GM21515 (cell line): Measurements from ENCODE around the gene UNK.
"Not testable (repeated sequence)": the region's sequence is repeated elsewhere in the genome, so short reads cannot be mapped to it uniquely, and the experiment has no call there.

Source experiments
- ATAC-seq: cut with Tn5 transposase; IDR thresholded peaks from one replicate; pipeline ENCODE4 v1.9.1; 2021; ENCODE audit not compliant: unreplicated experiment

UNK gene

DNA sequence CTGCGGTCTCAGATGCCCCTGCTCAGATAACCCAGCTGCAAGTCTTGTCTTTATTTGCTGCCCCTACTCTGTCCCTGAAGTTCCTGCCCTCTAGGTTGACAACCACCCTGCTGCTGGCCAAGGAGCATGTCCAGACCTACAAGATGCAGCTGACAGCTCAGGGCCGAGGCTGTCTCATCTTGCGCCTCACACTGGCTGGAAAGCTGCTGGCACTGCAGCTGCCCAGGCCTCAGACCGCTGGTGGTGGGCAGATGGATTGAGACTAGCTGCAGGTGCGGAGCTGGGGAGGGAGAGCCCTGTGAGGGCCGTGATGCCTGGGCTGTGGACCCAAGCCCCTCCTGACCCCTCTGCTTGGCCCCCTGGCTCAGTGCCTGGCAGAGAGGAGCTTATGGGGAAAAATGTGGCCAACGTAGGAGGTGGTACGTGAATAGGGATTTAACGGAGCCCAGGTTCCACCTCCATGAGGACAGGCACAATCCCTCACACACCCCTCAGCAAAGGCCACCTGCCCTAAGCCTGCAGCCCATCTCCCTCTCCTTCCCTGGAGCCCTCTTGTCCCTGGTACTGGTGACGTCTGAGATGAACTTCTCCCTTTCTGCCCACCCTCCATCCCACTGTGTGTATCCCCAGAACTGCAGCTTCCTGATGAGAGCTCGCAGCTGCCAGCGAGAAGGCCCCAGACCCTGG is 11.3 kb upstream of the UNK start:
- no peak for ATAC-seq

DNA sequence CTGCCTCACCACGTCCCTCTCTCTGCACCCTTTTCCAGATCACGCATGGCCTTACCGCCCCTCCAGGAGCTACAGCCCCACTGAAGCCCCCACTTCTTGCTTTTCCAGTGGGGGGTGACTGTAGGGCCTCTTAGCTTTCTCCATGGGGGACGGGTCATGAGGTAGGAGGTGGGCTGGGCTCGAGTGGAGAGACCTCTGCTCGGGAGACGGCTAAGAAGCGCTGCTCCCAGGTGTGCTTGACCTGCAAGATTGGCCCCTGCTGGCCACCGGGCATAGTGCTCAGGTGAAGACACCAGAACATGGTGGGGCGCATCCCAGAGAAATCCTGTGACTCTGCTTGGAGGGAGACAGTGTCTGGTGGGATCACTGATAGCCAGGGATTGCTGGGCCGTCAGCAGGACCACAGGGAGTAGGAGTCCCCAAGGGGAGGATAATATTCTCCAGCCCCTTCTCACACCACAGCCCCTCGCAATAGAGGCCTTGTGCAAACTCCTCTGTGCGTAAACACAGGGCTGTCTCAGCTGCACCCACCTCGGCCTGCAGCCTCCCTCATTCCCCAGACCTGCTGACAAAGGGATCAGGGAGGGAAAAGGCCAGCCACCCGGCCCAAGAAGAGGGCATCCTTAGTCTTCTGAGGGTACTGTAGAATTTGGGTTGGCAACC is 10.7 kb upstream of the UNK start:
- ATAC-seq, result no peak

DNA sequence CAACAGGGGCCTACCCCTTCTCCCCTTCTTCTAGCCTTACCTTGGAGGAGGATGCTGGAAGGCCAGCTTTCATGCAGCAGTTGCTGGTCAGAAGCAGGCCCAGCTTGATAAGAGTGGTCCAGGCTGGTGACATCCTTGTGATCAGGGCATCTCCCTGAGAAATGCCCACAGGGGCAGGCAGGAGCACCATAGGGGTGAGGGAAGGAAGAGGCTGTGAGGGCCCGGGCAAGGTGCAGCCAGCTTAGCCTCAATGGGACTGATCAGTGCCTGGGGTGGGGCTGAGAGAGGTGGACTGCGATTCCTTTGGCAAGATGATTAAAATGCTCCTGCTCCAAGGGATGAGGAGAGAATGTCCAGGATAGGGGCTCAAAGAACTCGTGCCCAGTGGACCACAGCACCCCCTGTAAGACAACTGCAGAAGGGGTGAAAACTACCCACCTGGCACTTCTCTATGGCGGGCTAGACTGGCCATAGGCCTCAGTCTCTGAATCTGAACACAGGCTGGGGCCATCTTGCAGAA is 10.1 kb upstream of the UNK start:
- ATAC-seq, result no peak

DNA sequence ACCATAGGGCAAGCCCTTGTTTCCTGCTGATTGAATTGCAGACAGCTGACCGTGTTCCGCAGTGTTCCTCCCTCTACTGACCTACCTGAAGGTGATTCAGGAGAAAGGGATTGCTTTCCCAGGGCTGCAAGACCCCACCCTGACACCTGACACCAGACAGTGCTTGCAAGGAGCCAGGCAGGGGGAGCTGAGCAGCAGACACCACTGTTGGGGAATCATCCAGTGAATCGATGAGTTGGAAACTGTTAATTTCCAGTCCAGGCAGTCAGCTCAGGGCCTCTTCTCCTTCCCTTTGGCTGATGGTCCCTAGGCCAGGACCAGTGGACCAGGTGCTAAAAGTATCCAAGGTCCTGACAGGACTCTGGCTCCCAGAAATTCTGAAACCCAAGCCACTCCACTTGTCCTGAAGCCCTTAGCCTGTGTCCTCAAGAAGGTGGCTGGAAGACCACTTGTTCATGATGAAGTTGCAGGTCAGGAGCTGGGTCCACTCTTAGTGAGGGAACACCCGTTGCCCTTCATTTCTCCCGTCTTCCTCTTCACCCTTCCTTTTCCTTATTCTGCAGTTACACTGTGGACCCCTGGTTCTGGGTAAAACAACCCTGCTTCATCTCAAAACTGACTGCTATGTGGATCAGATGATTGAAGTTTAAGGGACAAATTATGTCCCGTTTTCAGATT is 9.5 kb upstream of the UNK start:
- ATAC-seq, result no peak

DNA sequence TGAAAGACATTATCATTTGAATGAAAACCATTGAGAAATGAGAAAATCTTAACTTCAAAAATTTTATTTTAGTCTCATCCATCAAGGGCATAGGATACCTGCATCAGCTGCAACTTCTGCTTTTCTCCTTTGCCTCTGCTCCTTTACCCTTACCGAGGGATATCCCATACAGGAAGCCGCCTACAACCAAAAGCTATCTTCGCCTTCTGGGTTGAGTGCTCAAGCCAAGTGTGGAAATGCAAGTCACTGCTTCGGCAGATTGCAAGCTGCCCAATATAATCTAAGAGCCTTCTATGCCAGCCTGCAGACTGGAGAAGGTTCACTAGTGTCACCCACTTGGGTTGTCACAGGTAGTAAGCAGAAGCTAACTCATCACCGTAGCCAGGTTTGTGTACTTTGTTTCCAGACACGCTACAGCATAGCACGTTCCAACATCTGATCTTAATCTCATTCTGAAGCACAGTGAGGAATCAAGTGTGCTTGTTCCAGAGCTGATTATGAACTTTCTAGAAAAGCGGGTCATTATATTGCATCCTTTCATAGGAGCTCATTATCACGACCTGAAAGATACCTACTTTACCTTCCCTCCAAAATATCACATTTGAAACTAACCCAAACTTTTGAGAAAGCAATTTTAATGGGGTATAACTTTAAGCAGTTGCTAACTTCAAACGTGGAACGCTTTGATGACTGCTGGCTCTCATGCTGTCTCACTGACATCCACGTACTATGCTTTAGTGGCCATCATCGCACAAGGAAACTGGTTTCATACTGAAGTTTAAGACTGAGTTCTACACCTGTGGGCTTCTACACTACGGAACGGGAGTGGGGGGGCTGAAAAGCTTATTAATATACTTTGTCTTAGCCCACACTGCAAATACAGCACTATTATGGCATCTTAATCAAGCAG is 8.0 kb upstream of the UNK start:
- no peak for ATAC-seq

DNA sequence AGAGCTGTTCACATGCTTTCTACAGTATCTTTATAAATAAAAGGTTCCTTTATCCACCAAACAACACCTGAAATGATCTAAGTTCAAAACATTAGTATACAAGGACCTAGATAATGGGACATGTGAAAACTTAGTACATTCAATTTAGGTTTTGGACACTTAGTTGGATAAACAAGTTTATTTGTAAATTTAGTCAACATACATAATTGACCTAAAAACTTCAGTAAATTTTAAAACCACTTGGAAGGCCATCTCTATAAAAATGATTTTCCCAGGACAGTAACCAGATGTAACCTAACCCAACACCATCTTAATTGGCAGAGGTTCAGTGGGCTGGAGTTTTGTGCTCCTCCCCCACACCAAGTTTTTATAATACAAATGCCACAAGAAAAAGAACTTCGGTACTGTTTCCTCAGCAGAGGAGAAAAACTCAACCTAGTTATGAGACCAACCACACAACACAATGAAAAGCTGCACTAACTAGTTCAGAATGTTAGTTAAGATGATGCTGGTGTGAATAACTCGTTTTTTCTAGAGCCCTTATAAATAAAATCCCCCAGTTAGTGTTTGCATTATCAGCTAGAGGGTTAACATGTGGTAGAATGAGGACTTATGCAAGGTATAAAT is 7.2 kb upstream of the UNK start:
- no peak for ATAC-seq

DNA sequence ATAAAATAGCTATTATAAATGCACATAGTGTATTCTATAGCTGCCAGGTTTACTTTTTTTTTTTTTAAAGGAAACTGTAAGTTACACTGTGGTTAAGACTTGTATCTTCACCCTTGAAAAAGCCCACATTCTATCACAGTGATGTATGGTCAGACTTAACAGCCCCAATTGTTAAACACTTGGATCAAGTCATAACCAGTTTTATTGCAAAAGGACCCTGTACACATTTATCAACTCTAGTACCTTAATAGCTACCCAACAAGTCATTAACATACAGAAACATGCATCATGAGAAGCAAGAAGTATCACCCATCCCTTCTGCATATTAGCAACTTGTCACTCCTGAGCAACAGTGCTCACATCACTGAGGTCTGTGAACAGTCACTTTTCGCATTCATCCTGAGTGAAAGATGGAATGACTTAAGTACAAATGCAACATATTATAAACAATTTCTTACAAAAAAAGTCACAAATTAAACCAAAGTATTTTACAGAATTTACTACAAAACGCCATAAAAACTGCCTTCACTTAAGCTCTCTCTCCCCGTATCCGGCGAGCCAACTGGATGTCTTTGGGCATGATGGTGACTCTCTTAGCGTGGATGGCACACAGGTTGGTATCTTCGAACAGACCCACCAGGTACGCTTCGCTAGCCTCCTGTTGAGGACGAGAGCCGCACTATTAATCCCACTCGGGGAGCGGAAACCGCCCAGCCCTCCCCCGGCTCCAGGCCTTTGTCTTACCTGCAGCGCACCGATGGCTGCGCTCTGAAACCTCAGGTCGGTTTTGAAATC is 6.3 kb upstream of the UNK start:
- not testable (repeated sequence) for ATAC-seq

DNA sequence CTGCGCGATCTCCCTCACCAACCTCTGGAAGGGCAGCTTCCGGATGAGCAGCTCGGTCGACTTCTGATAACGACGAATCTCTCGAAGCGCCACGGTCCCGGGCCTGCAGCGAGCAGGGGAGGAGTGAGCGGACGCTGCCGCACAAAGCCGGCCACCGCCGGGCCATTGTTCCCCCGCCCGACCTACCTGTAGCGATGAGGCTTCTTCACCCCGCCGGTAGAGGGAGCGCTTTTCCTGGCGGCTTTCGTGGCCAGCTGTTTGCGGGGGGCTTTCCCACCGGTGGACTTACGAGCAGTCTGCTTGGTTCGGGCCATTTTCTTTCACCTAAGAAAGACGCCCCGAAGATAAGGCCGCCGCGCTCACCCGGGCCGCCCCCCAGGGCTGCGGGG is 5.8 kb upstream of the UNK start:
- peak; percentile 12 for ATAC-seq

DNA sequence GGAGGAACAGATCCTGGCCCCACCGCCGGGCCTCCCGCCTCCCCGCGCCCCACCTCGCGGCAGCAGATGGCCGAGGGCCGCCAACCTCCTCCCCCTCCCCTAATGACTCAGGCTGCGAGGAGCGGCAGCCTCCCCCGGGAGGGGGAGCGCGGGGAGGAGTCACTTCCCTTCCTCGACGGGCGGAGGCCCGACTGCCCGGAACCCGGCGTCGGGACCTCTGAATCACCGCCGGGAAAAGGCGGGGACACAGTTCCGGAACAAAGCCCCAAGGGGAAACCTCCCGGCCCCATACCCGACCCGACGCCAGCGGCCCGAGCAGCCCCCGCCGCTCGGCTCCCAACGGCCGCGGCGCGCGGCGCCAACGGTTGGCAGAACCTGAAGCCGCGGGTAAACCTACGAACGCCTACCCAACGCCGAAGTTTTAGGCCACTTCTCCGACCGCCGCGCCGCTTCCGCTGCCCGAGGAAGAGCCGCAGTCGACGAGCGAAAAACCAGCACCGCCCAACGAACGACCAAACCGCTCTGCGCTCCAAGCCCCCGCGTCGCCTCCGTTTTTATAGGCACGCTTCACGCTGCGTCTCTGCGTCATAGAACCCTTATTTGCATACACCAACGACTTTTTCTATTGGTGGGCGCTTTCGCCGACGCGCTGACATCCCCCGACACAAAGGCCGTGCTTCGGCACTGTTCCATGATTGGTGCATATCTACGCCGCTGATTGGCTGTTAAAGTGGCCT is 5.2 kb upstream of the UNK start:
- ATAC-seq, result peak; percentile 61

DNA sequence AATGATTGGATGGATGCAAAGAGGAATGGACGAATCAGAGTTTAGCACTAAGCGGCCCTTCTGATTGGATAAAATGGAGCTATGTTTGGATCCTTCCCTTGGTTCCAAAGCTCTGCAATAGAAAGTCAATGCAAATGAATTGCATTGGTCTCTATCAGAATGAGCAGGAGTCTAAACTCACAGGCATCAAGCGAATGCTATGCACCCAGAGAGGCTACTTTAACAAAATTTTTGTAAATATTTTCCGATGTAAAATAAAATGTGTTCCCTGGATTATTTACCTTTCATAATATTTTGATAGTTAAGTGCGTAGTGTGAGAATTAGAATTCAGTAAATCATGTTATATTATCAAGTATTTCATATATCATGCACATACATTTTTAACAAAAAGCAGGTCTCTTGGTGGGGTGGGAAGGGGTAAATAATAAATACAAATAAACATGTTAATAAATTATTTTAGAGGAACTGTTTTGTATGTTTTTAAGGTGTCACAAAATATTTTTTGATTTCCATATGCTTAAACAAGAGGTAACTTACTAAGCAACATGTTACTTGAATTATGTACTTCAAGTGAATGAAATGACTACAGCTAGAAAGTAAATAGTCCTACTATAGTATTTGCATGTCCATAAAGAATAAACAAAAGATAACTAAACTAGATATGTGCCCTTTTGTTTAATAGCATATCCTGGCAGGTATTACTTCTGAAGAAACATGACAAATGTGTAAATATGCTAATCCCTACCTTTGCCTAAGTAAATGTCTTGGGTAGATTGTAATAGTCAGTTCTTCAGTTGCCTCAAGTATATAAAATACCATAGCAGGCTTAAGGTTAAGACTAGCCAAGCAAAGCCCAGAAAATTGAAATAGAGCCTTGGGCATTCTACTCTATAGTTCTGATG is 4.4 kb upstream of the UNK start:
- no peak for ATAC-seq

DNA sequence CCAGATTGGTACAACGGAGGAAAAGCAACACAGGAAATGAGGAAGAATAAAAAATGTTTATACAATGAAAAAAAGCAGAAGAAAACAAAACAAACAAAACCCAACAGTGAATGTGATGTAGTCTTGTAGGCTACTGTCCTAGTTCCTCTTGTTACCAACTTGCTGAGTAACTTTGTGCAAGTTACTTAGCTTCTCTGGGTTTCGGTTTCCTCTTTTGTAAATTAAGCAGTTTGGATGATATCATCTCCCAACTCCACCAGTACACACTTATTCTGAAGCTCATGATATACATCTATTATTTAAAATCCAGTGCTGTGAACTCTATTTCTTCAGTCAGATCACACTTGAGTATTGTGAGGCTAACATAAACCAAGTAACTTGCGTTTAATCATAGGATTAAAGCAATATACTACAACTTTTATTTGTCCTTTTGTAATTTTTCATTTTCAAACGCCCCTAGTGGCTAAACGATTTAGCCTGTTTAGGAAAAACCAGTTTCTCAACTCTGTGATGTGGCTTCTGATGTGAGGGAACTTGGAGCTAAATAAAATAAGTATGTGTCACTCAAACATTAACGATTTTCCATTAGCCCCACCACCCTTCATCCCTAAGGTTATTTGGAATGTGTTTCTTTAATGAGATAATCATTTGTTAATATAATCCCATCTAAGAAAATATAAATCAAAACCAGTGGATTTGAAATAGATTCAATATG is 1.4 kb upstream of the UNK start:
- no peak for ATAC-seq

DNA sequence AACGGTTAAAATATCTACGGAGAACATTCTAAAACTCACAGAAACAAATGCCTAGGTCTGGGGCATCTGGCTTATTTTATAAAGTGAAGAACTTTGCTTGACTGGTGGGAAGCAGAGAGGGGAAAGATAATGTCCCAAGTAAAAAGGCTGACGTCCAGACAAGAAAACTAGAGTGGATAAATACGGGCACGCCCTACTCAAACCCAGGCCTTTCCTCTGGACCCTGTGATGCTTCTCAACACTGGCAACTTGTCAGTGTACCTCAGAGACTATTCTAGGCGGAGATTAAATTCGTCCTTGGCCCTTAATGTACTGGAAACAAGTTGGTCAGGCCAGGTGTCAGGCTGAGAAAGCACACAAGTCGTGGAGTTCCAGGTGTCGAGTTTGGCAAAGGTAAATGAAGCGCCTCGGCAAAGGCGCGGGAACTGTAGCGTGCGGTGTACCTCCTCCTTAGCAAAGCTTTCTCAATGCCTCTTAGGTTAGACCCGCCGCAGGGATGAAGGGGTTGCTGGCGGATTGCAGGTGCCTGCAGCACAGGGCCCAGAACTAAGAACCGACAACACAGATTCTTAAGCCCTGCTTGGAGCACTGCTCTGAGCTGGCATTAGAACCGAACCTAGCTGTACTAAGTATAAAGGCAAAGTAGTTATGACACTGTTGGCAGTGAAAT is 668 bp upstream of the UNK start:
- peak; percentile 2 for ATAC-seq

DNA sequence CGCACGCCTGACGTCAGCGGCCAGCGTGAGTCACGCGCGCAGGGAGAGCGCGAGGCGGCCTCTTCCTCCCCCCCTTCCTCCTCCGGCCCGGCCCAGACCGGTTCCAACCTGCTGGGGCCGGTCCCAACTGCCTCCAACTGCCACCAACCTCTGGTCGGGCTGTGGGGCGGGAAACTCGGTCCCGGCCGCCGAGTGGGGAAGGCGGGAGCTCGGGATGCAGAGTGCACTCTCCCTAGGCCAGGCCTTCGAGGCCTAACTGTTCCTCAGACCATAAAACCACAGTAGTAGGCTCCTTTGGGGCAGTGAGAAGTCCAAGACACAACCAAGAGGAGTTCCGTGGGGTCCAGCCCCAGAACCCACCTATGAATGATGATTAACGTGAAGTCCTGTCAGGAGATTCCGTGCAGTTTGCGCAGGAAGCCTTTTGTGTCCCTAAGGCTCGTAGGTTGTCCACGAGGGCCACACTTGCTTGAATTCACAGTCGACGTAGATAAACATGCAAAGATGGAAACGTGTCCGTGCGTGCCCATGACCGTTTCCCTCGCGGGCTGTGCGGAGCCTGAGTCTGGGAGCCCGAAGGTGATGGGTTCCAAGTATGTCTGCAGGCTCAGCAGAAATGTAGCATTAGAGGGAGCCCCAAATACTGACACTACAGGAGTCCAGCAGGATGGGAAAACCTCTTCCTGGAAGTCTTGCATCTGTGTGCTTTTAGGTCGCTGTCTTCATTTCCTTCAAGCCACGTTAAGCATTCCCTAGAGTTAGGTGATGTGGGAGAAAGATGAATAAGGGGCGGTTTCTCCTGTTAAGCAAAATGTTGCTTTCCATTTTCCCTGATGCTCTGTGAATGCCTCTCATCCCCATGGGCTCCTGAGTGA is 647 bp downstream of the UNK start:
- ATAC-seq, result peak; percentile 47

DNA sequence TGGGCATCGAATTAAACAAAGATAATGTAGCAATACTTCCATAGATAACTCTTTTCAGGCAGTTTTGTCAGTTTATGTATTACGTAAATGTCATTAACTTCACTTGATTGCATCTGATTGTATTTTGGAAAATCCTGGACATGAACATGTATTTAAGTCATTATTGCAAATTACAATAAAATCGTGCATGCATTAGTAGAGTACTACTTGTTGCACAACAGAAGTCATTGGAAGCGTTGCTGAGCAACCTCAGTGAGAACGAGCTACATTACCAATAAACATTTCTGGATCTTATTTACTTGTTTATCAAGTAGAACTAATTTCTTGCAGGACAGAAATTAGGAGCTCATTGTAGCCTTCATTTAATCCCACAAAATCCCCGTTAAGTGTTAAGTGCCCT is 6.6 kb downstream of the UNK start:
- no peak for ATAC-seq

DNA sequence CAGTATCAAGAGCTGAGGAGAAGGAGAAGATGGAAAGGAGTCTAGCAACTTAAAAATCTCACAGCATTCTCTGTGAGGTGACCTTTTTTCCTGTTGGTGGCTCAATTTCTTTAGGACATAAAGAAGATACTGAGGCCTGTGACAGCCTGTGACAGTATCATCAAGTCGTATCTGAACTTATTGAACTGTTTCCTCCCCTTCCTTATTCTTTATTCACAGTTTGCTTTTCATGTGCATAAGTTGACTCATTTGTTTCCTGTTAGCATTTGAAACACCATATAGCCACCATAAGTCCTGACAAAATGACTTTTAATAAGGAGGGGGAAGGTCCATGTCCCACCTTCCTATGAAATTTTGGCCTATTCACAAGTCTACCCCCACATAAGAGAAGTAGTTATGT is 8.9 kb downstream of the UNK start:
- ATAC-seq, result no peak
